Transverse colon (tissue), 3 donors: ENCODE data around the gene DUOXA1.

Source experiments
- POLR2A ChIP-seq: fragments of 450-650 bp; IDR thresholded peaks from one replicate; pipeline ENCODE4 v1.6.1; 2016; ENCODE audit warnings: antibody characterized with exemption, mild to moderate bottlenecking, moderate library complexity
- TF ChIP-seq, protein P1 (sequence below), 5 experiments: fragments of 200-600 bp in 3 of 5; fragments of 450-650 bp in 2 of 5; sonication (generic) in 3 of 5; IDR thresholded peaks; 1 replicate in 2 of 5; 2 replicates in 3 of 5; pipeline ENCODE4 v1.5.1; 2016 to 2017; ENCODE audit warnings: antibody characterized with exemption in 5 of 5, inconsistent platforms in 3 of 5, mild to moderate bottlenecking in 2 of 5, moderate library complexity in 1 of 5

DNA sequence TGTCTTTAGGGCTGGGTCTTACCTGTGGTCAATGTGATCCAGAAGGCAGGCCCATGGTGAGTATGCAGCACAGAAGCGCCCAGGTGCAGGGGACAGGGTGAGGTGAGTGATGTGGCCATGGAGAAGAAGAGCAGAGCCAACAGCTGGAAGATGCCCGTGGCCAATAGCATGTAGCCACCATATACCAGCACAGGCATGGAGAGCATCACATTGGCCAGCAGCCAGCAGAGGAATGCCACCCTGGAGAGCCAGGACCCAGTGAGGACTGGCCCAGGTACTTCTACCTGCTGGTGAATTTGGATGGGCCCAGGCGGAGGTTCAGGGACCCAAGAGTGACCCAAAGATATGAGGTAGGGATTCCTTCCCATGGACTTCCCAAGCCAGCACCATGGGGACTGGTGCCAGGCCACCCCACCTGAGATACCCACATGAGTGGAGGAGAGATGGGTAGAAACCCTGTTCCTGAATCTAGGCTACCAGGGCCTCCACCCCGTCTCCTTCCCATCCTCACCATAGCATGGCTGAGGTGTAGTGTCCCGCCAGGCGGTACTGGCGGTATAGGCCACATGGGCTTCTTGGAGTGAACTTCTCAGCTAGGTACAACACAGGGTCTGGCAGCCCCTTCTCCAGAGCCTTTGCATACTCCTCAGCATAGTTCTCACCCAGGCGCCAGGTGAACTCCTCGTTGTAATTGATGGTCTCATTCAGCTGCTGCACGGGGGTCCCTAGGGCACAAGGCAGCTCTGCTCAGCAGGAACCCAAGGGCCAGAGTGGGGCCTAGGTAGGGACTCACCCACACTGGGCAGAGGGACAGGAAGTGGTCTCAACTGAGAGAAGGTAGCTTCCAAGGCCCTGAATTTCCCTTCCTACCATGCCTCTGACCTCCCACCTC lies 9.4 kb downstream of the DUOXA1 start:
- TF ChIP-seq POLR2A, result no peak
- TF ChIP-seq, protein P1, sequence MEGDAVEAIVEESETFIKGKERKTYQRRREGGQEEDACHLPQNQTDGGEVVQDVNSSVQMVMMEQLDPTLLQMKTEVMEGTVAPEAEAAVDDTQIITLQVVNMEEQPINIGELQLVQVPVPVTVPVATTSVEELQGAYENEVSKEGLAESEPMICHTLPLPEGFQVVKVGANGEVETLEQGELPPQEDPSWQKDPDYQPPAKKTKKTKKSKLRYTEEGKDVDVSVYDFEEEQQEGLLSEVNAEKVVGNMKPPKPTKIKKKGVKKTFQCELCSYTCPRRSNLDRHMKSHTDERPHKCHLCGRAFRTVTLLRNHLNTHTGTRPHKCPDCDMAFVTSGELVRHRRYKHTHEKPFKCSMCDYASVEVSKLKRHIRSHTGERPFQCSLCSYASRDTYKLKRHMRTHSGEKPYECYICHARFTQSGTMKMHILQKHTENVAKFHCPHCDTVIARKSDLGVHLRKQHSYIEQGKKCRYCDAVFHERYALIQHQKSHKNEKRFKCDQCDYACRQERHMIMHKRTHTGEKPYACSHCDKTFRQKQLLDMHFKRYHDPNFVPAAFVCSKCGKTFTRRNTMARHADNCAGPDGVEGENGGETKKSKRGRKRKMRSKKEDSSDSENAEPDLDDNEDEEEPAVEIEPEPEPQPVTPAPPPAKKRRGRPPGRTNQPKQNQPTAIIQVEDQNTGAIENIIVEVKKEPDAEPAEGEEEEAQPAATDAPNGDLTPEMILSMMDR (IDR thresholded peaks at IDR 0.05), result no peak
